Mucosa of gallbladder (tissue), 1 donor: ENCODE results near the gene ABCA5. TPM values are rescaled to one million over a fixed set of nuclear protein-coding genes. Genes with fewer than 3 reads are reported as not detected.
"Not testable (repeated sequence)": the region's sequence is repeated elsewhere in the genome, so short reads cannot be mapped to it uniquely, and the experiment has no call there.

Source experiments
- DNase-seq: peaks from one replicate; pipeline ENCODE4 v3.0.0-alpha.2; 2020; ENCODE audit warnings: low spot score
- total RNA-seq: library from RNA; stranded (reverse); gene quantifications from one replicate; pipeline ENCODE4 v1.2.1, GENCODE V29; 2021
- donor health status: DM: no; HTN: no; CAD: no.

Gene ABCA5
- total RNA-seq, 1 donor from 2014 or later: 22.8 TPM

GRCh38 chr17:69331756-69332155 lies 4.8 kb upstream of the ABCA5 start:
- no peak for DNase-seq

DNA sequence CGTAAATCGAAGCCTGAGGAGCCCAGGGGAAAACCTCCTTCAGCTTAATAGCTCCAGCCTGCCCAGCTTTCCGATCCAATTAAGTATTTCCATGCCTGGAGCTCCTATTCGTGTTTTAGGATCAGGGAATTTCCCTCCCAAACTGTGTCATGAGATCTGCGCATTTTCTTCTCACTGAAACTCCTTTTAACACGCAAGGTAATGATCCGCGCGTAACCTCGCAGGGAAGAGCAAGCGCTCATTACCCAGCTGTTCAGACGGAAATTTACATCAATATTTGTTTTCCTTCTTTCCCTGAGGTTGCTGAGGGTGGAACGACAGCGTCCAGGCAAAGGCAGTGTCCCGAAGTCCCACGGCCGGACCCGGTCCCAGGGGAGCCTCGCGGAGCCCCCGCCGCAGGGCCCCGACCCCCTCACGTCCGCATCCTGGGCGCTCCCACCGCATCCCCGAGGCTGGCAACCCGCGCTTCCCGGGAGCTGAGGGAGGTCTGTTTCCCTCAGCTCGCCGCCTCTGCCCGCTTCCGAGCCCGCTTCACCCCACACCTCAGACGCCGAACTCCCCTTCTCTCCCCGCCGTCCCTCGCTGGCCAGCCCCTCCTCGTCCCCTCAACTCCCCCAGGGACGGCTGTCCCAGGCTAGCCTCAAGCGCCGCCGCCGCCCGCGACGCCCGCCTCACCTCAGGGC lies 415 bp downstream of the ABCA5 start:
- DNase-seq: no peak

DNA sequence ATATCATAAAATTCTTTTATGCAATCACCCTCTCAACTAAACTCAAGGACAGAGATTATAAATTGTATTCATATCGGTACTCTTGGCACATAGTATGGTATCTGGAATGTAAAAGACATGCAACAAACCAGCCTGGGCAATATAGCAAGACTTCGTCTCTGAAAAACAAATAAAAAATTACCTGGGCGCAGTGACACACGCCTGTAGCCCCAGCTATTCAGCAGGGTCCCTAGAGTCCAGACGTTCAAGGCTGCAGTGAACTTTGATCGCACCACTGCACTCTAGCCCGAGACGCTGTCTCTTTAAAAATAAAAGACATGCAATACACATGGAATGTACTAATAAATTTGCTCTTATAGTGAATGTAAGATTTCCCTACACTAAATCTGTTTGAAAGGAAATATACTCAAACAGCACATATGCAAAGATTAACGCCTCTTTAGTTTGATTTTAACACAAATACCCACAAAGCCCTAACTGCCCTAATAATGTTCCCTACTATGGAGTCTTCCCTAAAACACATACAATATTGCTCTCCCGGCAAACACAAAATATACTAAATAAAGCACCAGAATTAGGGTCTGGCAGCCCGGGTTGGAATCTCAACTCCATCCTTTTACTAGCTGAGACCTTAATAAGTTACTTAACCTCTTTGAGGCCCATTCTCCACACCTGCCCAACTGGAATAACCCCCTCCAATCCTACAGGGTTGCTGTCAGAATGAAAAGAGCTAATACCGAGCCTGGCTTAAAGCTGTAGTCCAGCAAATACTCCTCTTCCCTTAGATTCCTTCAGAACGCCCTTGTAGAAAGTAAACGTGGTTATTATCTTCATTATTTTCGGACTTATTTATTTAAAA lies 1.2 kb downstream of the ABCA5 start:
- no peak for DNase-seq

DNA sequence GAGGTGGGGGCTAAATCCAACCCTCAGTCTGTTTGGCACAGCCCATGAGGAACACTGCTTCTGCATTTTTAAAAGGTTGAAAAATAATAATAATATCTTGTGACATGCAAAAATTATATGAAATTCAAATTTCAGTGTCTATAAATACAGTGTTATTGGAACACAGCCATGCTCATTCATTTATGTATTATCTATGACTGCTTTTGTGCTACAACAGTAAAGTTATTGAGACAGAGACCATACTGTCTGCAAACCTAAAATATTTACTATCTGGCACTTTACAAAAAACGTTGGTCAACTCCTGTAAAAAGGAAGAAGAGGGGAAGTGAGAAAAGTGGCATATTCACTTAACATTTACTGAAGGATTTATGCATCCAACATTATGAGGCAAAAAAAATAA lies 3.1 kb downstream of the ABCA5 start:
- DNase-seq: no peak

GRCh38 chr17:69320908-69321238 lies 6.1 kb downstream of the ABCA5 start:
- no peak for DNase-seq

DNA sequence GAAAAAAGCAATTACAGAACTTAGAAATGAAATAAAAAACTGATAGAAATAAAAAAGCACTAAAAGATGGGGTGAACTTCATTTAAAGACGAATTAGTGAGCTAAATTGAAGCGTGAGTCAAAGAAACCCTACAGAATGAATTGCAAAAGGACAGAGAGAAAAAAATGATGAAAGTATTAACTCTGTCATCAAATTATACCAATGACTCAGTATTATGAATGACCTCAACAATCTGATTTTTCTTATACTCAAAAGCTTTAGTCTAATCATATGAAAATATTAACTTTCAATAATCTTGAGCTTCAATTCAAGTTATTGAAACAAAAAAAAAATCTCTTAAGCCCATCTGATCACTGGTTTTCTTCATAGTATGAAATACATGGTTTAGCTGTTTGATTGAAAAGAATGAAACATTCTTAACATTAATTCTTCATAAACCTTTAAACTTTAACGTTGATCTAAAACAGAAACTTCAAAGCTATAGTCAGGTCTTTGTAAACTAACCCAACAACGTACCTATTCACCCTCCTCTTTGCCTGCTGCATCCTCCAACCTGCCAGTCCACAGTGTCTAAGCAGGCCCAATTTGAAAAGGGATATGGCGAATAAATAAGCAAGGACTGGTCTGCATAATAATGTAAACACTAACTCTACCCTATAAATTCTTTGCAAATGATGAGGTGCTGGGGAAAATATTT lies 6.6 kb downstream of the ABCA5 start:
- no peak for DNase-seq

GRCh38 chr17:69317625-69318024 lies 9.3 kb downstream of the ABCA5 start:
- DNase-seq: no peak

DNA sequence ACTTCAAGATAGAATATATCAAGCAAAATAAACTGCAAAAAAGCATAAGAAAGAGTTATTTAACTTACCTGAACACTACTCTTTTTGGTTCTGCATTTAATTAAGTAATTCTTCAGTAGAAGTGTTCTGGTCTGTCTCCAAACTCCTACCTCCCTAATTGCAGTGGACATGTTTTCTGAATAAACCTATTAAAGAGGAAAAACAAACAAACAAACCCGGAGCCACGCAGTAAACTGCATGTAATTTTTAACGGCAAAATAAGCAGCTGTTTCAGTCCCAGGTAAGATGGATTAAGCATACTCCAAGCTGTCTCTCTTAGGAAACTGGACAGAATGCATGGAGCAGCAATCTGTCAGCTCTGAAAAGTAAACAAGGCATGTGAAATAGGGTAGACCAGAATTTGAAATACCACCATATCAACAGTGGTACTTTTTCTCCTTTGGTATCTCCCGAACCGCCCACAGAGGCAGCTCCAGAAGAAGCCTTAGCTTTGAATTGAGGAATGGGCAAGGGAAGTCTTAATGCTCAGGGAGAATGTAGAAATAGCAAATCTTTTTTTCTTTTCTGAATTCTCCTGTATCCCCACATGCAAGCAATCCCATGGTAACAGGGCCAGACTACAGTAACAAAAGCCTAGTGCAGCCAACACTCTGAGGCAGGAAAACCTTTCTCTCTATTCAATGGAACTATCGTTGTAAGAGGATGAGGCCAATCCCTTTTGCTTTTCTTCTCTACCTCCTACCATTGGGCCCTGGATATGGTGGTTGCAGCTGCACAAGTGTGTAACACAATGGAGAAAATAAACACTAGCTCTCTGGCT lies 12.5 kb downstream of the ABCA5 start:
- no peak for DNase-seq

DNA sequence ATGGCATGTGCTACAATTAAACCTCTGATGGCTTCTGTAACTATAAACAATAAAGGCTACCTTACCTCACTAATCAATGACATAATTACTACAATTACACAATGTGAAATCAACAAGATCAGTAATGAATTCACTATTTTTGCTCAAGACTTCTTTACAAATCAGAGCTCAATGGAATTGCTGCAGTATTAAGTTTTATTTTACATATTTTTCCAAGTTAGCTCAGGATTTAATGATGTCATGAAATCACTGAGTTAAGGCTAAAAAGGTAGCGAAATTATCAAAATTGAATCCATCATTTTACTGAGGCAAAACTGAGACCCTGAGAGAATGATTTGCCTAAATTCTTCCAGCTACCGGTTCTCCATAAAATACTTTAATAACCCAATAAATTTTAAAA lies 21.8 kb downstream of the ABCA5 start:
- DNase-seq: no peak

GRCh38 chr17:69302682-69303081 lies 24.3 kb downstream of the ABCA5 start:
- no peak for DNase-seq

DNA sequence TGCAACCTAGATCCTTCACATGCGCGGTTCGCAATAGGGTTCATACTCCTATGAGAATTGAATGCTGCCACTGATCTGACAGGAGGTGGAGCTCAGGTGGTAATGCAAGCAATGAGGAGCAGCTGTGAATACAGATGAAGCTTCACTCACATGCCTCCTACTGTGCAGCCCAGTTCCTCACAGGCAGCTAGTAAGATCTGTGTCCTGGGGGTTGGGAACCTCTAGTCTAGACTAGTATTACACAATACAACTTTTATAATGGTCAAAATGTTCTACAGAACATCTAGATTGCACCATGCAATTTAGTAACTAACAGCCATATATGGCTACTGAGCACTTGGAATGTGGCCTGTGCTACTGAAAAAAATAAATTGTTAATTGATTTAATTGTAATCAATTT lies 26.7 kb downstream of the ABCA5 start:
- DNase-seq: no peak

DNA sequence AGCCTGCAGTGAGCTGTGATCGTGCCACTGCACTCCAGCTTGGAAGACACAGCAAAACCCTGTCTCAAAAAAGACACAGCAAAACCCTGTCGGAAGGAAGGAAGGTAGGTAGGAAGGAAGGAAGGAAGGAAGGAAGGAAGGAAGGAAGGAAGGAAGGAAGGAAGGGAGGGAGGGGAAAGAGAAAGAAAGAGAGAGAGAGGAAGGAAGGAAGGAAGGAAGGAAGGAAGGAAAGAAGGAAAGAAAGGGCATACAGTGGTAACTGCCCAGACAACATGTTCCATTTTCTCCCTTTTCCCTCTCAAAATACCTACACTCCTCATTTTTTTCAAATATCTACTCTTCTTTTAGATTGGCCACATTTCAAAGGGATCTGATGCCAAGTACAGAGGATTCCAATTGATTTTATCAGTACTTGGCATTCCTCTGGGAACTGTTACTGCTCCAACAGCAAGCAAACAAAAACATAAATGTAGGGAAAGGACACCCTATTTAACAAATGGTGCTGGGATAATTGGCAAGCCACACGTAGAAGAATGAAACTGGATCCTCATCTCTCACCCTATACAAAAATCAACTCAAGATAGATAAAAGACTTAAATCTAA lies 28.7 kb downstream of the ABCA5 start:
- DNase-seq: not testable (repeated sequence)

DNA sequence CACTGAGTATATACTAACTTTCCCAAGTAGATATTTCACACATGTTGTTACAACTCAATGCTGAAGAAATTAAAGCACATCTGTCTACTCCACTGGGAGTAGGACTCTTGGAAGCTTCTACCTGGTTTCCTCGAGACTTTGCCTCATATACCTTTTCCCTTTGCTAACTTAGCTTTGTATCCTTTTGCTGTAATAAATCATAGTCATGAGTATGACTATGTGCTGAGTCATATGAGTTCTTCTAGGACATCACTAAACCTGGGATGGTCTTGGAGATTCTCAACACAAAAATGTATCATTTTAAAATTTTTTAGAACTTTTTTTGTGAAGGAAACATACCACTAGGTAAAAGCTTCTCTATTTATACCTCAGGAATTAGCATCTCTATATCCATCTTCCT lies 39.8 kb downstream of the ABCA5 start:
- DNase-seq: no peak

DNA sequence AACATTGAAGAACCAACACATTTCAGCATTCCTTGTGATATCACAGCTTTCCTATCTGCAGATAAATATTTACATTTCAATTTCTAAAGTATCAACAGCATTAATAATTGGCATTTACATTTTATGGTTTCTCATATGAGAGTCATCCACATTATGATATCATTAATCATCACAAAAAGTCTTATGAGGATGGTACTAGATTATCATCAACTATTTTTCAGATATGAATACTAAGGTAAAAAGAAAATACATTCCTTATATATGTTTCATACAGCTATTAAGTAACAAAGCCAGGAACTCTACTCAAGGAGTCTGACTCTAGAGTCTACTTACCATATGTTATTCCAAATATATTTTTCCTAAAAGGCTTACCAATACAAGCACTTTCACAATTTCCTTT lies 40.7 kb downstream of the ABCA5 start:
- no peak for DNase-seq

DNA sequence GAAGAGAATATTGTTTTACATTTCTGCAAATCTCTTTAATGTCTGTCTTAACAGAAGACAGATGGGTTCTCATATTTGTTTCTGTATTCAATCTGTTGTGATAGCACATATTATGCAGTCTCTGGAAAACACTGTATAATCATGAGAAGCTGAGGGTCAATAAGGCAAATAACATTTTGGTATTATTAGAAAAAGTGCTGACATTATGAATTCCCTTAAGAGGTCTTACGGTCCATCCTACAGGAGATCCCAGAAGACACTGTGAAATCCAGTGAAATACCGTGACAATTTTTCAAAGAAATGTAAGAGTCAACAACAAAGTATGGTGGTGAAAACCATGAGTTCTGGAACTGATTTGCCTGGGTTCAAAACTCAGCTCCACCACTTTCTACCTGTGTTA lies 42.3 kb downstream of the ABCA5 start:
- DNase-seq: no peak

GRCh38 chr17:69282002-69282401 lies 44.9 kb downstream of the ABCA5 start:
- DNase-seq: no peak

DNA sequence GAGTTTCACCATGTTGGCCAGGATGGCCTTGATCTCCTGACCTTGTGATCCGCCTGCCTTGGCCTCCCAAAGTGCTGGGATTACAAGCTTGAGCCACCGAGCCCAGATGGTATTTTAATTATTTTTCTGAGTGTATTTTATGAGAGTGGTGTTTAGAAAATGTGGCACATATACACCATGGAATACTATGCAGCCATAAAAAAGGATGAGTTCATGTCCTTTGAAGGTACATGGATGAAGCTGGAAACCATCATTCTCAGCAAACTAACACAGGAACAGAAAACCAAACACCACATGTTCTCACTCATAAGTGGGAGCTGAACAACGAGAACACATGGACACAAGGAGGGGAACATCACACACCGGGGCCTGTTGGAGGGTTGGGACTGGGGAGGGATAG lies 50.7 kb downstream of the ABCA5 start:
- DNase-seq: not testable (repeated sequence)

- no peak for DNase-seq
These were observed 51.2 kb downstream of the ABCA5 start for GRCh38 chr17:69275751-69276150.

- DNase-seq: no peak
These were observed 55.9 kb downstream of the ABCA5 start for GRCh38 chr17:69271023-69271422.

DNA sequence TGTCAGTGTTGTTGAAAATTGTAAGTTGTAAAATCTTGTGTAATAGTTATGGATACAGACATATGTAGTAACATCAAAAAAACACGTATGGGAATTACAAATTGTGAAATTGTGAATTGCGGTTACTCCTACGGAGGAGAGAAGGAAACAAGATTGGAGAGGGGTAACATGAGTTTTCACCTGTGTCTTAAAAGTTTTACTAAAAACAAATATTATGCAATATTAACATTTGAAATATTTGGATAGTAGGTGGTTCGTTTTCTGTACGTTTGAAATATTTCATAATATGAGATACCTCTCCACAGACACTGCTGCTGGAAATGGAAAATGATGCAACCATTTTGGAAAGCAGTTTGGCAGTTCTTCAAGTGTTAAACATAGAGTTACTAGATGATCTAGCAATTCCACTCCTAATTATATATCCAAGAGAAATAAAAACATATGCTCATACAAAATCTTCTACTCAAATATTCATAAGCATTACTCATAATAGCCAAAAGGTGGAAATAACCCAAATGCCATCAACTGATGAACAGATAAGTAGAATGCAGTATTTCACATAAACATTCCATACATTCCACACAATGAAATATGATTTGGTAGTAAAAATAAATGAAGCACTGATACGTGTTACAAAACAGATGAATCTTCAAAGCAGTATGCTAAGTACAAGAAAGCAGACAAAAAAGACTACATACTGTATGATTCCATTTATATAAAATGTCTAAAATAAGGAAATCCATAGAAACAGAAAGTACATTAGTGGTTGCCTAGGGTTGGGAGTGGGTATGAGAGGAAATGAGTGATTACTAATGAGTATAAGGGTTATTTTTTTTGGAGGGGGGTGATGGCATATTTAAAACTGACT lies 57.6 kb downstream of the ABCA5 start:
- no peak for DNase-seq
